ENCODE results near the gene DENND11.
A peak's percentile ranks its signal among the peaks of the same experiment; 100 is the strongest.

DENND11 gene

GRCh38 chr7:141686670-141687069 is 15.3 kb downstream of the DENND11 start:
- no peak overlapping the region for H3K4me3 Mint-ChIP-seq
- intact Hi-C loops (cut with micrococcal nuclease): no loop called here
- no peaks in the 10 kb centered on the region for H3K27me3 Mint-ChIP-seq
- no peak overlapping the region for H3K27ac Mint-ChIP-seq
- peaks cover 28% of the 10 kb centered on the region for H3K4me1 Mint-ChIP-seq (ENCODE audit: low read depth)
- no peaks in the 10 kb centered on the region for H3K9me3 Mint-ChIP-seq
- peaks cover 61% of the 10 kb centered on the region for H3K36me3 Mint-ChIP-seq (ENCODE audit: low read depth)

- H3K36me3 Mint-ChIP-seq (ENCODE audit: low read depth): peaks cover 67% of the 10 kb centered on the region
- H3K27ac Mint-ChIP-seq: no peak overlapping the region
- no peaks in the 10 kb centered on the region for H3K9me3 Mint-ChIP-seq
- no peaks in the 10 kb centered on the region for H3K27me3 Mint-ChIP-seq
- intact Hi-C loops (cut with micrococcal nuclease): no loop called here
- peaks cover 33% of the 10 kb centered on the region for H3K4me1 Mint-ChIP-seq (ENCODE audit: low read depth)
- H3K4me3 Mint-ChIP-seq: no peak overlapping the region
These were observed 15.9 kb downstream of the DENND11 start for GRCh38 chr7:141686074-141686473.

DNA sequence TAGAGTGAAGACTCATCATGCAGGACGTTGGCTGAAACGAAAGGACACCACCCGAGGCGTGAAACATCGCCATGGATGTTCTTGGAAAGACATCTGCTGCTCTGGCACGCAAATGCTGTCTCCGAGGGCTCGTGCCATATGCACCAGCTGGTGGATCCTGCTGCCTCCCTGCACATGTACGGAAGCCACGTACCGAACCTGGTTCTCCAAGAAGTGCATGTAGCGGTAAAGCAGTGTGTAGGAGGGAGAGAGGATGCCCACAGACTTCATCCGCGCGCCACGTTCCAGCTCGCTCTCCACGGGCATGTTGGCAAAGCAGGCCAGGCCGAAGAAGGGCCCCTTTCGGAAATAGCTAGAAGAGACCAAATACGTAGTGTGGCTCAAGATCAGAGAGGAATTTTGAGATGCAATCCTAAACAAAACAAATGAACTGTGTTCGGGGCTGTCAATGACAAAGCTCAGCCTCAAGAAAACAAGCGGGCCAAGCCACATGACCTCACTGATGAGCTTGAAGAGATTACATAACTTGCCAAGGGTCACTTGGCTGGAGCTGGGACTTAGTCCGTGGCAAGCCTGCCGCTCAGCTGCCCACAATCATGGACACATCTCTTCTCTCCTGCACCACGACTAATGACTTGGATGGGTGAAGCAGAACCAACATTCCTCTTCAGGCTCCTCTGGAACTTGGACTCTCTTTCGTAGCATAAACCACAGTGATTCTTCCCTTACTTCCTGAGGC is 16.5 kb downstream of the DENND11 start:
- no peak overlapping the region for H3K27ac Mint-ChIP-seq
- H3K9me3 Mint-ChIP-seq: no peaks in the 10 kb centered on the region
- intact Hi-C loops (cut with micrococcal nuclease): no loop called here
- peaks cover 37% of the 10 kb centered on the region for H3K4me1 Mint-ChIP-seq (ENCODE audit: low read depth)
- H3K36me3 Mint-ChIP-seq (ENCODE audit: low read depth): peaks cover 72% of the 10 kb centered on the region
- no peaks in the 10 kb centered on the region for H3K27me3 Mint-ChIP-seq
- H3K4me3 Mint-ChIP-seq: no peak overlapping the region

DNA sequence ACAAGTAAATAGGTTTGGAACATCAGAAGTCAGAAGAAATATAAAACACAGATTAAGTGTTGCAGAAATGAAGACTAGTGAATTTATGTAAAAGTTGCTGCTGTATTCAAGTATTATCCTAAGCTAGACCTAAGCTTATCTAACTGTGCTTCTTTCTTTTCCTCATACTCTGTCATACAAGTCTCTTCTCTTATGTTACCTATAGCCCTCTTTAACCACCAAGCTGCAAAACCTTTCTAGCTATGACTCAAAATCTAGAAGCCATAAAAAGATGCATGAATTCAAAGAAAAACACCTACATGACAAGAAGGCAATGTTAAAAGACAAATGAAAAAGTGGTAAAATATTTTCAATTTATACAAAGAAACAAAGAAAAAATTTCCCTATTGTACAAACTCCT is 23.0 kb downstream of the DENND11 start:
- H3K27me3 Mint-ChIP-seq: no peaks in the 10 kb centered on the region
- H3K27ac Mint-ChIP-seq: no peak overlapping the region
- intact Hi-C loops (cut with micrococcal nuclease): no loop called here
- peaks cover 58% of the 10 kb centered on the region for H3K4me1 Mint-ChIP-seq (ENCODE audit: low read depth)
- H3K36me3 Mint-ChIP-seq (ENCODE audit: low read depth): peaks cover 47% of the 10 kb centered on the region
- no peaks in the 10 kb centered on the region for H3K9me3 Mint-ChIP-seq
- no peak overlapping the region for H3K4me3 Mint-ChIP-seq

DNA sequence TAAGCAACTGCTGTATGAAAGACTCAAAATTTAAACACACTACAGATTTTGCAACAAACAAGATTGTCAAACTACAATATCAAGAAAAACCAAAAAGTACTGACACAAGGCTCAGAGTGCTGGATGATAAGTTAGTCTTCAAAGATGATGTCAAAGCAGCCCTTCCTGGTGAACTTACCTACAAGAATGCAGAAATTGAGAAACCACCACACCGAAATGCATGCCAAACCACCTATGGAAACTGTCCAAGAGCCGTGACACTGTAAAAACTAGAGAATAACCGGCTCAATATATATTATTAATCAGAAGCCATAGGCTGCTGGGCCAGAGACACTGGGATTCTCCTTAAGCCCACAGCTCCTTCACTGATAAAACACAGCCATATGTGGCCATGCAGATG is 25.3 kb downstream of the DENND11 start:
- H3K27me3 Mint-ChIP-seq: no peaks in the 10 kb centered on the region
- intact Hi-C loops (cut with micrococcal nuclease): no loop called here
- H3K4me1 Mint-ChIP-seq (ENCODE audit: low read depth): peaks cover 62% of the 10 kb centered on the region
- H3K9me3 Mint-ChIP-seq: peaks cover 13% of the 10 kb centered on the region
- no peak overlapping the region for H3K4me3 Mint-ChIP-seq
- peak overlapping the region; percentile 80 for H3K27ac Mint-ChIP-seq
- peaks cover 52% of the 10 kb centered on the region for H3K36me3 Mint-ChIP-seq (ENCODE audit: low read depth)

DNA sequence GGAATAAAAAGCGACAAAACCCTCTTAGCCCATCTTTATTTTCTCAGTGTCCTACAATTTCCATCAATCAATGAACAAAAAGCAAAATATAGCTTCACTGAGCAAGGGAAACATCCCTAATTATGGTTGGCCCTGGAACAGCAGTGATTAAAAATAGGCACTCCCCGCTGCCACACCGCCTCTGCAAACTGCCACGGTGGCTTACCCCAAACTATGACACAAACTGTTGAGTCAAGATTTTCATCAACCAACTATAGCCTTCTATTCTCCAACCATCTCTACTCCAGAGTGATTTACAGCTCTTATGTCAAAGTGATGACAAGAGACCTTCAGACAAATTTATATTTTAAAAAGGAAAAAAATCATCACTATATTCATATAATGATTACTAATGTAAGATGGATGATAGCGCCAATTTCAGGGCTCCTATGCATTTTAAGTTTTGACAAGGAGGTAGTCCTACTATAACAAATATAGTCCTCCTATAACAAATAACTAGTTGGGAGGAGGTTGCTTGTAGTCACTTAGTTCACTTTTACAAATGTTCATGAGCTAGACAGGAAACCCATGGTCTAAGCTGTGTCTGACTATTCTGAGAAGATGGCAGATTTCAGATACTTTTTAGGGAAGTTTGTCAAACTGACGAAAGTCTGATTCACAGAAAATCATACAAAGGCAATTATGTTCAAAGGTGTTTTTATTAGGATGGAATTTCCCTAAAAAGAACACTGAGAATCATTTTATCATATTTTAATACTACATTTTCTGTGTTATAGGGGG is 26.3 kb downstream of the DENND11 start:
- Mint-ChIP-seq H3K36me3 (ENCODE audit: low read depth) (peaks cover 48% of the 10 kb centered on the region), H3K4me1 (ENCODE audit: low read depth) (peaks cover 59% of the 10 kb centered on the region), H3K4me3 (no peak overlapping the region), H3K9me3 (peaks cover 16% of the 10 kb centered on the region), H3K27me3 (no peaks in the 10 kb centered on the region), H3K27ac (peak overlapping the region; percentile 80)
- intact Hi-C loops (cut with micrococcal nuclease): no loop called here

- Mint-ChIP-seq H3K4me1 (ENCODE audit: low read depth) (peaks cover 55% of the 10 kb centered on the region), H3K27ac (peak overlapping the region; percentile 80), H3K36me3 (ENCODE audit: low read depth) (peaks cover 46% of the 10 kb centered on the region), H3K9me3 (peaks cover 16% of the 10 kb centered on the region), H3K27me3 (no peaks in the 10 kb centered on the region), H3K4me3 (no peak overlapping the region)
- intact Hi-C loops (cut with micrococcal nuclease): no loop called here
These were observed 27.3 kb downstream of the DENND11 start for GRCh38 chr7:141674702-141675101.

DNA sequence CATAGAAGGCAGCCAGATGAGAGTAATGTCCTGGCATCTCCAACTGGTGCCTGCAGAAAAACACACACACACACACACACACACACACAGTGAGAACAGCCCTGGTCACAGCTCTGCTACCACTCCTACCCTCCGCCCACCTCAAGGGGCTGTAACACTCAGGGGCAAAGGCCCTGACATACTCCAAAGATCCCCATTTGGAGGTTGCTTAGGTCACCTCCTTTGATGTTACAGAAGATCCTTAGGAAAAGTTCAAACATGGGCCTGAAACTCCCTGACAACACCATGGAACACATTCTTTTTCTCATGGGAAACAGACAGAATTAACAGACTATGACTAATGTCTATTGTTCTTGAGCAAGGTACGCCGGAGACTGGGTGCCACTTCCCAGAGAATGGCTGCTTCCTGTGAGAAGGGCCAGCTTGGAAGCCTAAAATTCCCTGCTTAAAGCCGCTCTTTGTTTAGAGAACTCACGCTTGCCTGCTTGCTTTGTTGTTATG is 27.7 kb downstream of the DENND11 start:
- Mint-ChIP-seq H3K36me3 (ENCODE audit: low read depth) (peaks cover 43% of the 10 kb centered on the region), H3K4me3 (no peak overlapping the region), H3K27ac (peak overlapping the region; percentile 80)

GRCh38 chr7:141673346-141673745 is 28.6 kb downstream of the DENND11 start:
- H3K27ac Mint-ChIP-seq: peak overlapping the region; percentile 70
- peaks cover 47% of the 10 kb centered on the region for H3K36me3 Mint-ChIP-seq (ENCODE audit: low read depth)
- no peak overlapping the region for H3K4me3 Mint-ChIP-seq
- peaks cover 16% of the 10 kb centered on the region for H3K9me3 Mint-ChIP-seq
- intact Hi-C loops (cut with micrococcal nuclease): no loop called here
- peaks cover 62% of the 10 kb centered on the region for H3K4me1 Mint-ChIP-seq (ENCODE audit: low read depth)
- H3K27me3 Mint-ChIP-seq: no peaks in the 10 kb centered on the region

More for the DNA sequence above, 27.7 kb downstream of the DENND11 start:
- no peaks in the 10 kb centered on the region for H3K27me3 Mint-ChIP-seq
- peaks cover 16% of the 10 kb centered on the region for H3K9me3 Mint-ChIP-seq
- peaks cover 55% of the 10 kb centered on the region for H3K4me1 Mint-ChIP-seq (ENCODE audit: low read depth)
- intact Hi-C loops (cut with micrococcal nuclease): no loop called here

- intact Hi-C loops (cut with micrococcal nuclease): no loop called here
- peaks cover 70% of the 10 kb centered on the region for H3K4me1 Mint-ChIP-seq (ENCODE audit: low read depth)
- peaks cover 16% of the 10 kb centered on the region for H3K9me3 Mint-ChIP-seq
- H3K36me3 Mint-ChIP-seq (ENCODE audit: low read depth): peaks cover 58% of the 10 kb centered on the region
- H3K4me3 Mint-ChIP-seq: no peak overlapping the region
- no peaks in the 10 kb centered on the region for H3K27me3 Mint-ChIP-seq
- peak overlapping the region; percentile 70 for H3K27ac Mint-ChIP-seq
These were observed 30.1 kb downstream of the DENND11 start for GRCh38 chr7:141671705-141672496.

GRCh38 chr7:141668853-141669252 is 33.1 kb downstream of the DENND11 start:
- Mint-ChIP-seq H3K27ac (peak overlapping the region; percentile 3), H3K36me3 (ENCODE audit: low read depth) (peaks cover 82% of the 10 kb centered on the region)

GRCh38 chr7:141666071-141666470 is 35.9 kb downstream of the DENND11 start:
- intact Hi-C loops (cut with micrococcal nuclease): no loop called here
- Mint-ChIP-seq H3K9me3 (no peaks in the 10 kb centered on the region), H3K4me3 (no peak overlapping the region), H3K27me3 (no peaks in the 10 kb centered on the region), H3K27ac (peak overlapping the region; percentile 97), H3K36me3 (ENCODE audit: low read depth) (peaks cover 80% of the 10 kb centered on the region), H3K4me1 (ENCODE audit: low read depth) (peaks cover 65% of the 10 kb centered on the region)

More at GRCh38 chr7:141668853-141669252, 33.1 kb downstream of the DENND11 start:
- no peaks in the 10 kb centered on the region for H3K27me3 Mint-ChIP-seq
- peaks cover 16% of the 10 kb centered on the region for H3K9me3 Mint-ChIP-seq
- intact Hi-C loops (cut with micrococcal nuclease): no loop called here
- H3K4me1 Mint-ChIP-seq (ENCODE audit: low read depth): peaks cover 60% of the 10 kb centered on the region
- H3K4me3 Mint-ChIP-seq: no peak overlapping the region

GRCh38 chr7:141665208-141666035 is 36.5 kb downstream of the DENND11 start:
- H3K27me3 Mint-ChIP-seq: no peaks in the 10 kb centered on the region

More at GRCh38 chr7:141665208-141666035, 36.5 kb downstream of the DENND11 start:
- peaks cover 71% of the 10 kb centered on the region for H3K4me1 Mint-ChIP-seq (ENCODE audit: low read depth)
- H3K4me3 Mint-ChIP-seq: no peak overlapping the region
- peaks cover 83% of the 10 kb centered on the region for H3K36me3 Mint-ChIP-seq (ENCODE audit: low read depth)
- no peaks in the 10 kb centered on the region for H3K9me3 Mint-ChIP-seq
- peak overlapping the region; percentile 97 for H3K27ac Mint-ChIP-seq
- intact Hi-C loops (cut with micrococcal nuclease): loop anchor here (2.0 kb wide), 1 partner anchor 31 kb away; no protein-coding TSS in a partner anchor
